ENCODE measurements around the gene RIMKLB.

RIMKLB gene

GRCh38 chr12:8821591-8821990, 123.8 kb downstream of the RIMKLB start:
- DNase-seq = no peak

DNA sequence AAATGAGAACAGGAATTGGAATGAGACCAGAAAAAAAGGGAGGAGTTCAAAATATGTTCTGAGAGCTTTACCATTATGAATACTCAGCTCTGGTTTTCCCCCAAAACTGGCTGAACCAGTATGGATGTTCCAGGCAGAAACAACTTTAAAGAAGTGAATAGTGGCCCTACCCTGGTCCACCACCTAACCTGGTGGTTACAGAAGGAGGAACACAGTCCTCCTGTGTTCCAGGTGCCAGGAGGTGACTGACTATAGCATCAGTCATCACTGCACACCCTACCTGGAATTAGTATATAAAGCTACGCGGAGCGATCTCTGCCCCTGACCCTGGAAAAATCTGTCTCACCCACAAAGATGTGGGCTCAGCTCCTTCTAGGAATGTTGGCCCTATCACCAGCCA, 124.5 kb downstream of the RIMKLB start, which contains the start of gene A2ML1:
Gene A2ML1 (plus strand): TSS at position 324 of the 400 bp plus-strand sequence. CDS start 31 bp downstream, at position 355.
- DNase-seq = no peak

- no peak for DNase-seq
These were observed 125.9 kb downstream of the RIMKLB start for GRCh38 chr12:8823565-8824300.

- no peak for DNase-seq
These were observed 129.9 kb downstream of the RIMKLB start for GRCh38 chr12:8827551-8828256.

DNA sequence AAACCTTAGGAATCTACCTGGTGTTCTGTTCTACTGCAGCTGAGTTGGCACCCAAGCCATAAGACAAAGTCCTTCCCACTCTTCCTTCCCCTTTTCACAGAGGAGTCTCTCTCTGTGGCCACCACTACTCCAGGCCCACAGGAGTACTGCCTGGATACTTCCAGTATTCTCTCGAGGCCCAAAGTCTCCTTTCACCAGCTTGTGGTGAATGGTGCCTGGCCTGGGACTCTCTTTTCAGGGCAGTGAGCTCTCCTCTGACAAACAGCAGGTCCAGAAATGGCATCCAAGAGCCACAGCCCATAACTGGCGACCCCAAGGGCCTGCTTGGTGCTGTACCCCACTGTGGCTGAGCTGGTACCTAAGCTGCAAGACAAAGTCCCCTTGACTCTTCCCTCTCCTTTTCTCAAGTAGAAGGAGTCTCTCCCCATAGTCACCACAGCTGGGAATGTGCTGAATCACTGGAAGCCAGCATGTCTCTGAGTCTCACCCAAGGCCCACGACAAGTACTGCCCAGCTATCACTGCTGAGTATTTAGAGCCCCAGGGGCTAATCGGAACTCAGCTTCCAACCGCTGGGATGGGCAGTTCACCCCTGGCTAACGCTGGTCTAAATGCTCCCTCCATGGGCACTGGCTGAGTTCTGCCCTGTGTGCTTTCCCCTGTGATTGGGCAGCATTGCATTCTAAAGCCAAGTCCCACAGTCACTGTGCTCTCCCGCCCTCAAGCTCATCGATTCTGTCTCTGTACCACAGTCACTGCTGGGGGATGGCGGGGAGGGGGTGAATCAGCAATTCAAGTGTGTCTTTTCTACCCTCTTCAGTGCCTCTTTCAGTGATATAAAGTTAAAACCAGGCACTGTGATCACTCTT, 130.7 kb downstream of the RIMKLB start:
- no peak for DNase-seq

DNA sequence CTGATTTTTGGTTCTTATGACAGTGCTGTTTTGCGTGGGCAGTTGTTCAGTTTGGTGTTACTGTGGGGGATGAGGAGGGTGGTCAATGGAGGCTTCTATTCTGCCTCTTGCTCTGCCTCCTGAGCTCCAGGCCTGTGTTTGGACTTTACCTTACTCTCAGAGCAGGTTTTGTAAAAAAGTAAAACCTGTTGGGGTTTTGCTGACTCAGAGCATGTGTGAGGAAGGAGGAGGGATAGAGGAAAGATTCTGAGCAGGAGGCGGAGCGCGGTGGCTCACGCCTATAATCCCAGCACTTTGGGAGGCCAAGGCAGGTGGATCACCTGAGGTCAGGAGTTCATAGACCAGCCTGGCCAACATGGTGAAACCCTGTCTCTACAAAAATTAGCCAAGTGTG, 131.3 kb downstream of the RIMKLB start:
- no peak for DNase-seq

DNA sequence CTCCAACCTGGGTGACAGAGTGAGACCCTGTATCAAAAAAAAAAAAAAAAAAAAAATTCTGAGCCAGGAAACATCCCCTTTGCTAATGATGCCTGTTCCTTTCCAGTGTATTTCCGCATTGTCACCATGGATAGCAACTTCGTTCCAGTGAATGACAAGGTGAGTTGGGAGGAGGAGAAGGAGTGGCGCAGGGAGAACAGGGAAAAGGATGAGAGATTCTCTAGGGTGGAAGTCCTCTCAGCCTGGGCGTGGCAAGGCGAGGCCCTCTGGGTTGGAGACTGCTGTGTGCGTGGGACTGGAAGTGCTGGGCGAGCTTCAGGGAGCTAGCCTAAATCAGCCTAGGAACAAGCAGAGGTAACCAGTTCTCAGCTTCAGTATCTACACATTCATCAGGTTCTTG, 131.8 kb downstream of the RIMKLB start:
- DNase-seq = no peak

- no peak for DNase-seq
These were observed 133.3 kb downstream of the RIMKLB start for GRCh38 chr12:8831116-8831515.

DNA sequence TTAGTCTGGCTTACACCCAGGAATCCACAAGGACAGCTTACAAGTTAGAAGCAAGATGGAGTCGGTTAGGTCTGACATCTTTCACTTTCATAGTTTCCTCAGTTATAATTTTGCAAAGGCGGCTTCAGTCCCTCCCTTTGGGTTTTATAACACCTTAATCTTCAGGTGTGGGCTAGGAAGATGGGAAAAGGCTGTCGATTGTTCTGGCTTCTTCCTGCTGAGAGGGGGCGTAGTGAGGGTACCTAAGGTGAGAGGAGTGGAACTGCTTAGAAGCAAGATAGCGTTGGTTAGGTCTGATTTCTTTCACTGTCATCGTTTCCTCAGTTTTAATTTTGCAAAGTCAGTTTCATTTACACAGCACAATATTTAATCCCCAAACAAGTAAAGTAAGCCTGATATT, 134.7 kb downstream of the RIMKLB start:
- no peak for DNase-seq

Measured in DMS79 (cell line).